Astrocyte of the cerebellum (primary cell): ENCODE data around the gene SLC17A3.

Experiments
- DNase-seq: peaks from one replicate; pipeline ENCODE4 v3.0.0-alpha.2; 2011; ENCODE audit warnings: low read depth
- H3K4me3 ChIP-seq: 2 replicates; pipeline ENCODE4 v1.5.1; 2011; ENCODE audit warnings: mild to moderate bottlenecking, low read depth, low read length, moderate library complexity
- in situ Hi-C: cut with HindIII; loops from 2 replicates; pipeline ENCODE4 v1.10.0; 2017; ENCODE audit warnings: low sequenced_read_pairs
- TF ChIP-seq, protein P1 (sequence below): IDR thresholded peaks from 2 replicates; pipeline ENCODE4 v1.5.1; 2012; ENCODE audit warnings: low read length, low read depth, moderate library complexity, mild to moderate bottlenecking; ENCODE audit errors: missing control alignments

Gene SLC17A3

DNA sequence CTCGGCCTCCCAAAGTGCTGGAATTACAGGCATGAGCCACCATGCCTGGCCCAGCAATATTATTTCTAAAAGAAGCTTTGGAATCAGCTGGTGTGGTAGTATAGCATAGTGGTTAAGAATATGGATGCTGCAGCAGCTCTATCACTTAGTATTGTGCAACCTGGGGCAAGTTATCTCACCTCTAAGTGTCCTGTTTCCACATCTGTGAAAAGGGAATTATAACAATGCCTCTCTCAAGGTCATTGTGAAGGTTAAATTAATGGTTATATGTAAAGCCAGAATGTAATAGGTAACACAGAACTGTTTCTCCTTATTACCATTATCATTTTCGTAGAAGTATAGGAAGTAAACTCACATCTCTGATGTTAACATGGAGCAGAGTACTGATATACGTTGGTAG is 42.3 kb upstream of the SLC17A3 start:
- H3K4me3 ChIP-seq, result no peak overlapping the region
- in situ Hi-C loops, result no loop called here
- no peak for DNase-seq
- TF ChIP-seq, protein P1, sequence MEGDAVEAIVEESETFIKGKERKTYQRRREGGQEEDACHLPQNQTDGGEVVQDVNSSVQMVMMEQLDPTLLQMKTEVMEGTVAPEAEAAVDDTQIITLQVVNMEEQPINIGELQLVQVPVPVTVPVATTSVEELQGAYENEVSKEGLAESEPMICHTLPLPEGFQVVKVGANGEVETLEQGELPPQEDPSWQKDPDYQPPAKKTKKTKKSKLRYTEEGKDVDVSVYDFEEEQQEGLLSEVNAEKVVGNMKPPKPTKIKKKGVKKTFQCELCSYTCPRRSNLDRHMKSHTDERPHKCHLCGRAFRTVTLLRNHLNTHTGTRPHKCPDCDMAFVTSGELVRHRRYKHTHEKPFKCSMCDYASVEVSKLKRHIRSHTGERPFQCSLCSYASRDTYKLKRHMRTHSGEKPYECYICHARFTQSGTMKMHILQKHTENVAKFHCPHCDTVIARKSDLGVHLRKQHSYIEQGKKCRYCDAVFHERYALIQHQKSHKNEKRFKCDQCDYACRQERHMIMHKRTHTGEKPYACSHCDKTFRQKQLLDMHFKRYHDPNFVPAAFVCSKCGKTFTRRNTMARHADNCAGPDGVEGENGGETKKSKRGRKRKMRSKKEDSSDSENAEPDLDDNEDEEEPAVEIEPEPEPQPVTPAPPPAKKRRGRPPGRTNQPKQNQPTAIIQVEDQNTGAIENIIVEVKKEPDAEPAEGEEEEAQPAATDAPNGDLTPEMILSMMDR, result no peak

DNA sequence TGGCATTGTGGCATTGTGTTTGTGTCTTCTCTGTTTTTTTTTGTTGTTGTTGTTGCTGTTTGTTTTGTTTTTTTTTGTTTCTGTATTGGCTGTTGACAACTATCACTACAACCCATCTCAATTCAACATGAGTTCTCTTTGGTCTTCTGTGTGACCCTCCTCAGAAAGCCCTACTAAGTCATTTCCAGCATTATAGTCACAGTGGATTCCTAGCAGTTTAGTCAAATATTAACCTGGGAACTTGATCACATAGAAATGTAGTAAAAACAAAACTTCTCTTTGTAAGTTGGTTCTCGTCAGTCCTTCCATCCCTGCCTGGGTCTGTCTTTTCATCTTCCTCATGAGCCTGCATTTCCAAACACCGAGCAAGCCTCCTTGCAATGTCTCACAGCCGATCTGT is 39.7 kb upstream of the SLC17A3 start:
- TF ChIP-seq, protein P1, result no peak
- in situ Hi-C loops, result no loop called here
- no peak overlapping the region for H3K4me3 ChIP-seq
- DNase-seq, result no peak

DNA sequence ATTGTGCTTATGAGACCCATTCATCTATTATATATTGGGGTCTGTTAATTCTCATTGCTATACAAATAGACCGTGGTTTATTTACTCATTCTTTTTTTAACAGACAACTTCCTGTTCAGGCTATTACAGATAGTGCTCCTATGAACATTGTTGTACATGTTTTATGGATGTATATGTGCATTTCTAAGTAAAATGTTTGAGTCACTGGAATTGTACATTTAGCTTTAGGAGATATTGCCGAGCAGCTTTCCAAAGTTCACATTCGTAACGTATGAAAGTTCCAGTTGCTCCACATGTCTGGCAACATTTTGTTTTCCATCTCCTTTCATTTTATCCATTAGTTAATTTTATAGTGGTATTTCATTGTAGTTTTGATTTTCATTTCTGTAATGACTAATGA is 37.3 kb upstream of the SLC17A3 start:
- H3K4me3 ChIP-seq, result no peak overlapping the region
- in situ Hi-C loops, result no loop called here
- TF ChIP-seq, protein P1, result no peak
- no peak for DNase-seq

DNA sequence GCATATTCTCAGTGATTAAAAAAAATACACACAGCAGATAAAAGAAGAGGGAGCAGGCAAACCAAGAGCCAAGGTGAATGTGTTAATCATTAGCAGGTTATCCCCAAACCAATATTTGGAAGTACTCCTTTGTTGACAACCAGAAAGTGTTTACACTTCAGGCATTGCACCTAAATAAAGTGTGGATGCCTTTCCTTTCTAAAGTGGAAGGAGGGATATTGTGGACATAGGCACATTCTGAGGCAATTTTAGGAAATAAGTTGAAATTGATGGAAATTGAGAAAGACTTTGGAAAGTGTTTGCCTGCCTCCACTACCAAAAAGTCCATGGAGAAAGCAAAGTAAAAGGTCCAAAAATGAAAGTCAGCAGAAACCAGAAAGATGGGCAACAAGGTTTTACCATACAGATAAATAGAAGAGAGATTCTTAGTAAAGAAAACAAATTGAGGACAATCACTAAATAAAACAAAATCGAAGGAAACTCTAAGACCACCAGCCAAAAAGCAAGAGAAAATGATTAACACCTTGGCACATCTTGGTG is 33.5 kb upstream of the SLC17A3 start:
- in situ Hi-C loops, result no loop called here
- TF ChIP-seq, protein P1, result no peak

DNA sequence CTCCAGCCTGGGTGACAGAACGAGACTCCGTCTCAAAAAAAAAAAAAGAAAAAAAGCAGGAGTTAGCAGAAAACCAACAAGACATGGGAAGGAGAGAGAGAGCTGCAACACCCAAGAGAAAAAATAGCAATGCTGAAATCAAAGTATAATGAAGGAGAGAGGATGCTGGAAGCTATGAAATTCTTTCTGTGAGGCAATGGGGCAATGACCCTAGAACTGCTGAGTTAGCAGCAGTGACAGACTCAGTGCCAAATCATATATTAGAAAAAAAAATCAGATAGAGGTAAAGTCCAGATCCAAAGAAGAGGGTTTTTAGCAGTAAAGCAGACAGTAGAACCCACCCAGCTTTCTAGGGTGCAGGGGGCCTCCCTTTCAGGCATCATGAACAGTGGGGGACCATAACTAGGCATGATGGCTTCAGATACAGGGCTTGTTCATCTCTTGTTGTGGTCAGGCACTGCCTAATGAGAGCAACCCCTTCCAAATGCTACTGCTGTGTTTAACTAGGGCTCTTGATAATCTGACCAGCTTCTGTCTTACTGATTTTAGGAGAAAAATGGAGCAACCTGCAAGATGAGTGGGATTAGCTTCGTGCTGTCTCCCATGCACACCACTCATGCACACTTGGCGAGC is 29.5 kb upstream of the SLC17A3 start:
- TF ChIP-seq, protein P1, result no peak
- in situ Hi-C loops, result no loop called here
- H3K4me3 ChIP-seq, result no peak overlapping the region
- no peak for DNase-seq

More for the DNA sequence above, 33.5 kb upstream of the SLC17A3 start:
- no peak for DNase-seq
- no peak overlapping the region for H3K4me3 ChIP-seq

DNA sequence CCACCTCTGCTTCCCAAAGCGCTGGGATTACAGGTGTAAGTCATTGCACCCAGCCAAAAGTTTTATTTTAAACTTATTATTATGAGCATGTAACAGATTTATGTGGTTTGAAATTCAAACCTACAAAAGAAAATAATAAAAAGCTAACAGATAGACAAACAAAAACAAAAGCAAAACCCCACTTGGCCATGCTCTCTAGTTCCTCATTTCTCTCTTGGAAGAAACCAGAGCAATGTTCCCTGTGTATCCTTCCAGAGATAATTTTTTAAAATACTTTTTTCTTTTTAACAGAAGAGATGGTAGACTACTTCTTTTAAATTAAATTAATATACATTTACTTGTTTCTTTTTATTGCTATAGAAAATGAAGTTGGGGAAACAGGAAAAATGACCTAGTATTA is 28.0 kb upstream of the SLC17A3 start:
- DNase-seq, result no peak
- TF ChIP-seq, protein P1, result no peak
- in situ Hi-C loops, result no loop called here
- H3K4me3 ChIP-seq, result no peak overlapping the region
